IPS DF 4.7 (cell line): ENCODE results near the gene PDE3B.
"Not testable (repeated sequence)": the region's sequence is repeated elsewhere in the genome, so short reads cannot be mapped to it uniquely, and the experiment has no call there.

Source experiments
- DNase-seq: peaks from one replicate; pipeline ENCODE4 v3.0.0-alpha.2; 2013; ENCODE audit warnings: low spot score; ENCODE audit errors: extremely low read depth

PDE3B gene

DNA sequence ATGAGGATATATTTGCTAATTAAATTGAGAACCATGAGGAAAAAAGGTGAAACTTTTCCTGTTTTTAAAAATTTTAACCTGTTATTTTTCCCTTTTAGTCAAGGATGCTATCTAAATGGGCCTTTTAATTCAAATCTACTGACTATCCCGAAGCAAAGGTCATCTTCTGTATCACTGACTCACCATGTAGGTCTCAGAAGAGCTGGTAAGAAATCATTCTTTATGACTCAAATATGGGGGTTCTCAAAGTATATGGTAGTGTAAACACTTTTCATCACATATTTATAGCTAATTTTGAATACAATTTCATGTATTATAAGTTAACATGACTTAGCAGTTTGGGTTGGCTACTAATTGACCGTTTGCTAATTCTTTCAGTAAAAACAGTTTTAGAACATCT, 160.2 kb downstream of the PDE3B start:
- DNase-seq, result no peak

DNA sequence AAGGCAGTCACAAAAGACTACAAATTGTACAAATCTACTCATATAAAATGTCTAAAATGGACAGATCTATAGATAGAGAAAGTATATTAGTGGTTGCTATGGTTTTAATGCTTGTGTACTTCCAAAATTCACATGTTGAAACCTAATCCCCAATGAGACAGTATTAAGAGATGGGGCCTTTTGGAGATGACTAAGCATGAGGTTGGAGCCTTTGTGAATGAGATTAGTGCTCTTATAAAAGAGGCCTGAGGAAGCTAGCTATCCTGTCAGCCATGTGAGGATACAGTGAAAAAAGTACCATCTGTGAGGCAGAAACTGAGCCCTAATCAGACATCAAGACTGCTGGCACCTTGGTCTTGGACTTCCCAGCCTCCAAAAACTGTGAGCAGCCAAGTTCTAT, 165.9 kb downstream of the PDE3B start:
- DNase-seq, result no peak

DNA sequence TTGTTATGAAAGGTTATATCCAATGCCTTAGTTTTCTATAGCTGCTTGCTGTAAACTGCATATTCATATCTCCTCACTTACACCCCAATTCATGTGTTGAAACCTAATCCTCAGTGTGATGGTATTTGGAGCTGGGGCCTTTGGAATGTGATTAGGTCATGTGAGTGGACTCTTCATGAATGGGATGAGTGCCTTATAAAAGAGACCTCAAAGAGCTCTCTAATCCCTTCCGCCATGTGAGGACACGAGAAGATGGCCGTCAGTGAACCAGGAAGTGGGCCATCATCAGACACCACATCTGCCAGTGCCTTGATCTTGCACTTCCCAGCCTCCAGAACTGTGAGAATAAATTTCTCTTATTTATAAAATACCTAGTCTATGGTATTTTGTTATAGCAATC, 169.2 kb downstream of the PDE3B start:
- no peak for DNase-seq

DNA sequence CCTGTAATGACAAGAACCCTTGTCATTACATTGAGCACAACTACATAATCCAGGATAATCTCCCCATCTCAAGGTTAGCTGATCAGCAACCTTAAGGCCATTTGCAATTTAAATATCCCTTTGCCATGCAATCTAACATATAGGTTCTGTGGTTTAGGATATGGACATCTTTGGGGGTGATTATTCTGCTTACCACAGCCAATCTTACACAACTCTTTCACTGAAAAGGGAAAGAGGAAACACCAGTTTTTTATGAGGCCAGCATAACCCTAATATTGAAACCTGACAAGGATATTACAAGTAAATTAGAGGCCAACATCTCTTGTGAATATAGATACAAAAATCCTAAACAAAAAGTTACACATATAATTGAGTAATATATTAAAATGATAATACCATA, 169.9 kb downstream of the PDE3B start:
- no peak for DNase-seq

DNA sequence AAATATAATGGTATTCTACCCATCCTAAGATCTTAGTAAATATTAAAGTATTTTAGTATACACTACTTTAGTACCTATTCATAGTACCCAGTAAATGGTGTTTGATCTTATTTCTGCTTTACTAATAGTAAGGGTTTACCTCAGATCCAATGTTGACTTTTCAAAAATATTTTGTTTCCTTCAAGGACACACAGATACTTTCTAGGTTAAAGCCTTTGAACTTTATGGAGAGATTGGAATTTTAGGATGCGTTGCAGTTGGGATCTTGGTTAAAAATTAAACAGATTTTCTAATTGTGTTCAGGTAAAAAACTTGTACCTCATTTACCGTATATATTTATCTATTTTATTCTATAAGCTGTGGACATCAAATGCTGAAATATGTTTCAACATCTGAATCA, 175.2 kb downstream of the PDE3B start:
- no peak for DNase-seq

DNA sequence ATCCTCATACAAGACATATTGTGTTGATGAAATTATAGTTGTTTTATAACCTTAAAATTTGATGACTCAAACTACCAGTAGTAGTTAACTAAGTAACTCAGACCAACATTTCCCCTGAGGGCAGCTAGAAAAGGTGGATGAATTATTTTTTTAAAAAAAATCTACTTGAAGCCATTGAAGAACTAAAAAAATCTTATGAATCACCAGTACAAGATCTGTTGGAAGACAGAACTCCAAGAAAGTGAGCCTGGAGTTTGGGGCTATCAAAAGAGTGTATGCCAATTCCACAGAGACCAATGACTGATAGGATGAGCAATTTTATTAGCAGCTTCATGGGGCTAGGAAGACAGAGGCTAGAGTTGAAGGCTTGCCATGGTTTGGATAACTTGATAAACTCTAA, 176.0 kb downstream of the PDE3B start:
- no peak for DNase-seq

DNA sequence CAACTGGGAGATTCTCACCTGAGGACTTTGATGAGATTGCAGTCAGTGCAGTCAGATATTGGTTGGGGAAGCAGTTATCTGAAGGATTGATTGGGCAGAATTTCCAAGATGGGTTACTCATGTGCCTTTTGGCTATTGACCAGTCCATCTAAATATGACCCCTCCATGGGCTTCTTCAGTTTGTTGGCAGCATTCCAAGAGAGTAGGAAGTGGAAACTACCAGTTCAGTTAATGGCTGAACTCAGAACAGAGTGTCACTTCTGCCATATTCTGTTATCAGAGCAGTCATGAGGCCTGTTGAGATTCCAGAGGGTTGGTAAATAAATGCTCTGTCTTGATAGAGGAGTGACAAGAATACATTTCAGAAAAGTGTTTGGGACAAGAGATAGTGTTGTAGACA, 177.4 kb downstream of the PDE3B start:
- DNase-seq, result no peak

DNA sequence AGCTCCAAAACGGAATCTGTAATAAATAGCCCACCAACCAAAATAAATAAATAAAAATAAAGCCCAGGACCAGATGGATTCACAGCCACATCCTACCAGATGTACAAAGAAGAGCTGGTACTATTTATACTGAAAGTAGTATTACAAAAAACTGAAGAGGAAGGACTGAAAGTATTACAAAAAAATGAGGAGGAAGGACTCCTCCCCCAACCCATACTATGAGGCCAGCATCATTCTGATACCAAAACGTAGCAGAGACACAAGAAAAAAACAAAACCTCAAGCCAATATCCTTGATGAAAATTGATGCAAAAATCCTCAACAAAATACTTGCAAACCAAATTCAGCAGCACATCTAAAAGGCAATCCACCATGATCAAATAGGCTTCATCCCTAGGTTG, 183.0 kb downstream of the PDE3B start:
- DNase-seq, result no peak

DNA sequence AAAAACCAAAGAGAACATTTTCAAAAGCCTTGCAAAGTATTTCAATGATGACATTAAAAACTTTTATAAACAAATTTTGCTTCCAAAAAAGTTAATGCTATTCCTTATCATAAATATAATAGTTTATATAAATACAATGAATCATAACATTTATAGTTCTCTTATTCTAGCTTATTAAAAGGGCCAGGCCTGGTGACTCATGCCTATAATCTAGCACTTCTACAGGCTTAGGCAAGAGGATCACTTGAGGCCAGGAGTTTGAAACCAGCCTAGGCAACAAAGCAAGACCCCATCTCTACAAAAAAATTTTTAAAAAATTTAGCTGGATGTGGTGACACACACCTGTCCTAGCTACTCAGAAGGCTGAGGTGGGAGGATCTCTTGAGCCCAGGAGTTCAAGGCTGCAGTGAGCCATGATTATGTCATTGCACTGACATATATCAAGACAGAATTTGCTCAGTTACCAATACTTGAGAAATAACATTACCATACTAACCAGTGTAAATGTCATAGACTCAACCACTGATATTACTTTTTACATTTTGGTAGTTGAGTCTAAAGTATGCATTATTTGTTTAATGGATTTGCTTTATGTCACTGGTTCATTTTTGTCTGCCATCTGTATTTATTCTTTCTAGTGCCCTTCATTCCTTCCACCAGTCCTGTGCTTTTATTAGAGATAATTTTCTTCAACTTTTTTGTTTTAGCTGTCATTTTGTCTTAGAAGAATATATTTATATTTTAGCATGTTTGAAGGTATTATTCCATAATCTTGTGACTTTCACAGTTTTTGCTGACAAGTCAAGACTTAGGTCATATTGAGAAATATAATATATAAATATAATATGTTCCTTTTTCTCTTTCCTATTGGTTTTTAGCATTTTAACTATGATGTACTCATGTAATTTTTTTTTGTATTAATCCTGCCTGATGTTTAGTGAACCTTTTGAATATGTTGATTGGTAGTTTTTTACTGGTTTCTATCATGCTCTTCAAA, 192.2 kb downstream of the PDE3B start:
- no peak for DNase-seq

DNA sequence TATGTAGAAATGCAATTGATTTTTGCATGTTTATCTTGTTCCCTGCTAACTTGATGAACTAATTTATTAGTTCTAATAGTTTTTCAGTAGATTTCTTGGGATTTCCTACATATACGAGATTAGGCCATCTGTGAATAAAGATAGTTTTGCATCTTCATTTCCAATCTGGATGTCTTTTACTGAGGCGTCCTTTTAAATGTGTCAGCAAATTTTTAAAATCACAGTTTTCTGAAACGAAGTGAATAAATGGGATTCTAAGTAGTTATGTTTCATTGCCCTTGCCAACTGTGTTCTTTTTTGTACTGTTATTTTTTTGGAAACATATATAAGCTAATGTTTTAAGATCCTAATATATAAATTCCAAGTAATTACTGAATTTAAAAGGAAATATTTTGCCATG, 198.4 kb downstream of the PDE3B start:
- no peak for DNase-seq

DNA sequence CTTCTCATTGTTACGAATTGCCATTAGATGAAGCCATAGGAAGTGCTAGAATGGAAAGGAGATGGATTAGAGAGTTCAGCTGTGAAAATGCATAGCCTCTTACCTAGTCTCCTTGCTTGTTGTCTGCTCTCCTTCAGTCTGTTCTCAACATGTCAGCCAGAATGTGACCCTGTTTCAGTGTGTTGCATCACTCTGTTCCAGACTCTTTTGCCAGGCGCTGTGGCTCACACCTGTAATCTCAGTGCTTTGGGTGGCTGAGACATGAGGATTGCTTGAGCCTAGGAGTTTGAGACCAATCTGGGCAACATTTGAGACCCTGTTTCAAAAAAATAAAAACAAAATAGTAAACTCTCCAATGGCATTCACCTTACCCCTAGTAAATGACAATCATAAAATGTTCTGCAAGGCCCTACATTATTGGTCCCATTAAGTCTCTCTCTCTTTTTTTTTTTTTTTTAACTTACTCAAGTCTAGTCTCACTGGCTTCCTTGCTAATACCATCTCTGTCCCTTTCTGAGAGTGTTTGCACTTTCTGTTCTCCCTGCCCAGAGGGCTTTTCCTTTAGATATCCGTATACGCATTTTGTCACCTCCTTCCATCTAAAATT, 209.1 kb downstream of the PDE3B start:
- no peak for DNase-seq

DNA sequence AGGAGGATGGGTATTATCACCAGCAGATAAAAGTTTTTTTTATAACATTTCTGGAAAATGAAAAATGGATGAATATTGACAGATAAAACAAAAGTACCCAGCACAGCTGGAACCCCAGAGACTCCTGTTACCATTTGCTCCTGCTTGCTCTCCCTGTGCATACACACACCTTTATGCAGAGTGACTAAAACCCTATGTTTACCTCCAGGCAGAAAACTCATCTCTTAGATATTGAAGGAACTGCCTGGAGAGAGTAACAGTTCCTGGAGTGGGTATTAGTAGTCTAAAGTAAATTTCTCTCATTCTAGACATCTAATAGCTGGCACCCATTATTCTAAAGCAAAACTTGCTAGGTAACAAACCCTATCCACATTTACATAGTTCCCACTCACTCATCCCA, 210.5 kb downstream of the PDE3B start:
- DNase-seq, result no peak

DNA sequence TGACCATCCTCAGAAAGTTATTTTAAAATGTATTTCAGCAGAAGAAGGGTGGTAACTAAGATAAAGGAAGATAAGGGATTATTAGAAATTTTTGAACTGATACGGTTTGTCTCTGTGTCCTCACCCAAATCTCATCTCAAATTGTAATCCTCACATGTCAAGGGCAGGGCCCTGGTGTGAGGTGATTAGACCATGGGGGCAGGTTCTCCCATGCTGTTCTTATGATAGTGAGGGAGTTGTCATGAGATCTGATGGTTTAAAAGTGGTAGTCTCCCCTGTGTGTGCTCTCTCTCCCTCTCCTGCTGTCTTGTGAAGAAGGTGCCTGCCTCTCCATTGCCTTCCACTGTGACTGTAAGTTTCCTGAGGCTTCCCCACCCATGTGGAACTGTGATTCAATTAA, 212.3 kb downstream of the PDE3B start:
- no peak for DNase-seq

DNA sequence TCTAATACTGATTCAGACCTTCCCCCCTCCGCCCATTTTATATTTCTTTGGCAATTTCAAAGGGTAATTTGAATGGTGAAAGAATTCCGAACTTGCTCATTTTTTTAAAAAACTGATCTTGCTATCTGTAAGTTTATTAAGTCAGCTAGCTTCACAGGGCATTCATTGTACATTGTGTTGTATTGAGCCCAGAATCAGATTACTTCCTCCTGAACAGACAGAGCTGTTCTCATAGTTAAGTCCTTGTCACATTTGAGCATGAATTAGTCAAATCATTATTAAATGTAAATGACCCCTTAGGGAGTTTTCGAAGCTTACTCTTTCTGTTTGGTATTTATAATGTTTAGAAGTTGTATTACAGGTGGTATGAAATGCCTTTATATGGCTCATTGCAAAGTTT, 214.0 kb downstream of the PDE3B start:
- DNase-seq, result no peak

DNA sequence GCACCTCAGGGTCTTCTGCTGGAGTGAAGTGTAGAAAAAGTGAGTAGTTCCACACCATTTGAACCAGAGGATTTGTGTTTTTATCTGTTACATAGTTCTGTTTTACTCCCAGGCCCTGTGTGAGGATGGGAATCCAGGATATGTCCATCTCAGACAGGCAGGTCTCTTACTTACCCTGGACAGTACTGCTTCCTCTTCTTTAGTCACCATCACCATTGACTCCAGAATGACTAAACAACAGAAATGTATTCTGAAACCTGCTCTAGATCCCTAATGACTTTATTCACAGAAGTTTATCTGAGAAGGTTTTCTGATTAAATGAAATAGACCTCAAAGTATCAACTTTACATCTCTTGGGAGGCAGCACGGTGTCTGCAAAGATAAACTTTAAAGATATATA, 214.8 kb downstream of the PDE3B start:
- no peak for DNase-seq

DNA sequence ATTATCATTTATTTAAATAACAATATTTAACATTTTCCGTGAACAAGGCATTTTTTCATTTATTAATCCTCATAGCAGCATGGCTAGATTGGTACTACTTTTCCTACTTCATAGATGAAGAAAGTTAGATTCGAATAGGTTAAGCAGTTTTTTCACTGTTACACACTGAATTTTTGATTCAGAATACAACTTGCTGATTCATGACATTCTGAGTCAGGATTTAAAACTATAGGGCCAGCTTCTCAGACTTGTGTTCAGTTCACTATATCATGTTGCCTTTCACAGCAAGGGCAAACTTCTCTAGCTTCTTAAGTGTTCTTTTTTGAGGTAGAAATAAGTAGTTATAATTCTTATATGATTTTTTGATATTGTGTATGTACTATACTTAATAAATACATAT, 216.9 kb downstream of the PDE3B start:
- DNase-seq, result no peak

DNA sequence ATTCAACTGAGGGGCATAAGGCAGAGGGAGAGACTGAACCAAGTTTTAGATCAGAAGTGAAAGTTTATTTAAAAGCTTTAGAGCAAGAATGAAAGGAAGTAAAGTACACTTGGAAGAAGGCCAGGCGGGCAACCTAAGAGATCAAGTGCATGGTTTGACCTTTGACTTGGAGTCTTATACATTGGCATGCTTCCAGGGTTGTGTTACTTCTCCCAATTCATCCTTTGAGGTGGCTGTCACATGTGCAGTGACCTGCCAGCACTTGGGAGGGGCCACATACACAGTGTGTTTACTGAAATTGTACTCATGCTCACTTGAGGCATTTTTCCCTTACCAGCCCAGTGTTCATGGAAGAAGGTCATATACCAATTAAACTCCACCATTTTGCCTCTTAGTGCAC, 218.1 kb downstream of the PDE3B start:
- DNase-seq, result no peak

DNA sequence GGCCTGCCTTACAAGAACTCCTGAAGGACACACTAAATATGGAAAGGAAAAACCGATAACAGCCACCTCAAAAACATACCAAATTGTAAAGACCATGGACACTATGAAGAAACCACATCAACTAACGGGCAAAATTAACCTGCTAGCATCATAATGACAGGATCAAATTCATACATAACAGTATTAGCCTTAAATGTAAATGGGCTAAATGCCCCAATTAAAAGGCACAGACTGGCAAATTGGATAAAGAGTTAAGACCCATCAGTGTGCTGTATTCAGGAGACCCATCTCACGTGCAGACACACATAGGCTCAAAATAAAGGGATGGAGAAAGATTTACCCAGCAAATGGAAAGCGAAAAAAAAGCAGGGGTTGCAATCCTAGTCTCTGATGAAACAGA, 220.2 kb downstream of the PDE3B start:
- DNase-seq, result not testable (repeated sequence)

DNA sequence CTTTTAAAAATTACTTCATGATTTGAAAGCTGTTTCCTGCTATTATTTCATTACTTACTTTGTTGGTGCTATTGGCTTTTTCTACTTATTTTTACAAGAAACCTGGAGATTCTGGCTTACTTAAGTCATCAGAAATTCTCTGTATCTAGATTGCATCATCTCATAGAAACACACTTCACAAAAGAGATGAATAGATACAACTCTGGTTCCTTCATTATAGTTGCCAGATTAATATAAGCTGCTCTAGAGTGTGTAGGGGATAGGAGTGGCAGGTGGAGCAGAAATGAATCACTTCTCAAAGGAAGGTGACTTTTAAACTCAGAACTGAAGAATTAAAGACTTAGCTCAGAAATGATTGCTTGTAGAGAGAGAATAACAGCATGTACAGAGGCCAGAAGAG, 228.4 kb downstream of the PDE3B start:
- no peak for DNase-seq

DNA sequence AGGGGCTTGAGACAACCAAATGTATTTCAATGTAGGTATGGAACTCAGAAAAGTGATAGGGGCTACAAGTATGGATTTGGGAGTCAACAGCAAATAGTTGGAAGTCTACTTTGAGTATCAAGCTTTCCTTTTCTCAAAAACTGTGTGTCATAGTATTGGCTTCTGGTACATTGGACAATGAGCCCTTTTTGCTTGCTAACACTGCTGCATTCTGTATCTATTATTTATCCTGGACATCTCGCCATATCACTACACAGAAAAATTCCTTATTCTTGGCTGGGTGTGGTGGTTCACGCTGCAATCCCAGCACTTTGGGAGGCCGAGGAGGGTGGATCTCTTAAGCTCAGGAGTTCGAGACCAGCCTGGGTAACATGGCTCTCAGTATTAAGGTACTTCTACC, 230.0 kb downstream of the PDE3B start:
- no peak for DNase-seq

DNA sequence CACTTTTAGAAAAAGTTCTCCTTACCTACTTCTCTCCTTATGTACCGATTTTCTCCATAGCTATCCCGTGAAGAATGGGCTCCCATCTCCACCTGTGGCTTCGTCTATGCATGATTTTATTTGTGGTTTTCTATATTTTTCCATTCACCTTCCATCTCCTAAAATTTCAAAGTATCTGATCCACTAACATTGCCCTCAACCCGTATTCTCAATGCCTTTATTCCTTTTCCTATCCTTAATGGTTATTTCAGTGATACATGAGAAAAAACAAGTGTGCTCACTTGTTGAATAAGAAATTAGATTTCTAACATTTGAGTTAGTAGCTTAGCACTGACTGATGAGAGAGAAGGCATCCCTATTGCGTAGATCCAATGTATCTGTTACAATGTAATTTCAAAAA, 231.6 kb downstream of the PDE3B start:
- DNase-seq, result no peak

DNA sequence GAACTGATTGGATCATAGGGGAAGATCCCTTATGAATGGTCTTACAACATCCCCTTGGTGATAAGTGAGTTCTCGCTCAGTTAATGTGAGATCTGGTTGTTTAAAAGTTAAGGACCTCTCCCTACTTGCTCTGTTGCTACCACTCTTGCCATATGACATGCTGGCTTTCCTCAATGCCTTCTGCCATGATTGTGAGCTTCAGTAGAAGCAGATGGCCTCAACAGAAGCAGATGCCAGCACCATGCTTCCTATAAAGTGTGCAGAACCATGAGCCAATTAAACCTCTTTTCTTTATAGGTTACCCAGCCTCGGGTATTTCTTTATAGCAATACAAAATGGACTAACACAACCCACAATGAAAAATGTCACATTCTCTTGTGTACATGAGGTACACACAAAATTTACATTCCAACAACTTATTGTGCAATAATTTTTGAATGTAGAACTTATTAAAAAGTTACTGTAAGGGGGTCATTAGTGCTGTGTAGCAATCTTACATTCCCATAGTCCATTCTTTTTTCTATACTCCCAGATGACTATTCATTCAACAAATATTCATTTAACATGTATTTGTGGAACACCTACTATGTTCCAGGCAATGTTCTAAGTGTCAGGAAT, 238.1 kb downstream of the PDE3B start:
- DNase-seq, result no peak

DNA sequence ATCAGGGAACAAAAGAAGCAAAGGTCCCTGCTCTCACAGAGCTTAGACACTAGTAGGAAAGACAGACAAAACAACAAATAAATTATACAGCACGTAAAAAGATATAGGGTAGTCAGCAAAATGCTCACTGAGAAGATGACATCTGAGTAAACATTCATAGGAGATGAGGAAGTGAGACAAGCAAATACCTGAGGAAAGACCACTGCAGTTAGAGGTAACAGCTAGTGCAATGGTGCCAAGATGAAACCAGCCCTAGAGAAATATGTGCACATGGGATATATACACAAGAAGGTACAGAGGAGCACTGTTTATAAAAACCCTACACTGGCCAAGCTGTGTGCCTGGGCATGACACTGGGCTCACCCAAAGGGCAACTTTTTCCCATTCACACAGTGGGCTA, 238.6 kb downstream of the PDE3B start:
- no peak for DNase-seq
